GM10266 (cell line): ENCODE results near the gene ZNF497.
"Not testable (repeated sequence)": the region's sequence is repeated elsewhere in the genome, so short reads cannot be mapped to it uniquely, and the experiment has no call there.

ENCODE experiments used
- DNase-seq: peaks from one replicate; pipeline ENCODE4 v3.0.0; 2012; ENCODE audit errors: extremely low spot score
- TF ChIP-seq, protein P1 (sequence below): IDR thresholded peaks from 2 replicates; pipeline ENCODE4 v1.5.1; 2012; ENCODE audit warnings: mild to moderate bottlenecking, low read depth; ENCODE audit not compliant: control insufficient read depth, insufficient read depth; ENCODE audit errors: missing control alignments

ZNF497 gene

GRCh38 chr19:58352760-58353671, 9.5 kb downstream of the ZNF497 start, which contains the start of gene A1BG:
Gene A1BG, minus strand, starts transcription at chr19:58353492. Its CDS starts 55 bp downstream, at chr19:58353437.
- DNase-seq, result no peak
- TF ChIP-seq, protein P1, sequence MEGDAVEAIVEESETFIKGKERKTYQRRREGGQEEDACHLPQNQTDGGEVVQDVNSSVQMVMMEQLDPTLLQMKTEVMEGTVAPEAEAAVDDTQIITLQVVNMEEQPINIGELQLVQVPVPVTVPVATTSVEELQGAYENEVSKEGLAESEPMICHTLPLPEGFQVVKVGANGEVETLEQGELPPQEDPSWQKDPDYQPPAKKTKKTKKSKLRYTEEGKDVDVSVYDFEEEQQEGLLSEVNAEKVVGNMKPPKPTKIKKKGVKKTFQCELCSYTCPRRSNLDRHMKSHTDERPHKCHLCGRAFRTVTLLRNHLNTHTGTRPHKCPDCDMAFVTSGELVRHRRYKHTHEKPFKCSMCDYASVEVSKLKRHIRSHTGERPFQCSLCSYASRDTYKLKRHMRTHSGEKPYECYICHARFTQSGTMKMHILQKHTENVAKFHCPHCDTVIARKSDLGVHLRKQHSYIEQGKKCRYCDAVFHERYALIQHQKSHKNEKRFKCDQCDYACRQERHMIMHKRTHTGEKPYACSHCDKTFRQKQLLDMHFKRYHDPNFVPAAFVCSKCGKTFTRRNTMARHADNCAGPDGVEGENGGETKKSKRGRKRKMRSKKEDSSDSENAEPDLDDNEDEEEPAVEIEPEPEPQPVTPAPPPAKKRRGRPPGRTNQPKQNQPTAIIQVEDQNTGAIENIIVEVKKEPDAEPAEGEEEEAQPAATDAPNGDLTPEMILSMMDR, result no peak

GRCh38 chr19:58351990-58352755, 10.4 kb downstream of the ZNF497 start:
- TF ChIP-seq, protein P1, result no peak
- DNase-seq, result no peak

- TF ChIP-seq, protein P1, result no peak
- no peak for DNase-seq
Measured at GRCh38 chr19:58351558-58351878, 11.0 kb downstream of the ZNF497 start.

DNA sequence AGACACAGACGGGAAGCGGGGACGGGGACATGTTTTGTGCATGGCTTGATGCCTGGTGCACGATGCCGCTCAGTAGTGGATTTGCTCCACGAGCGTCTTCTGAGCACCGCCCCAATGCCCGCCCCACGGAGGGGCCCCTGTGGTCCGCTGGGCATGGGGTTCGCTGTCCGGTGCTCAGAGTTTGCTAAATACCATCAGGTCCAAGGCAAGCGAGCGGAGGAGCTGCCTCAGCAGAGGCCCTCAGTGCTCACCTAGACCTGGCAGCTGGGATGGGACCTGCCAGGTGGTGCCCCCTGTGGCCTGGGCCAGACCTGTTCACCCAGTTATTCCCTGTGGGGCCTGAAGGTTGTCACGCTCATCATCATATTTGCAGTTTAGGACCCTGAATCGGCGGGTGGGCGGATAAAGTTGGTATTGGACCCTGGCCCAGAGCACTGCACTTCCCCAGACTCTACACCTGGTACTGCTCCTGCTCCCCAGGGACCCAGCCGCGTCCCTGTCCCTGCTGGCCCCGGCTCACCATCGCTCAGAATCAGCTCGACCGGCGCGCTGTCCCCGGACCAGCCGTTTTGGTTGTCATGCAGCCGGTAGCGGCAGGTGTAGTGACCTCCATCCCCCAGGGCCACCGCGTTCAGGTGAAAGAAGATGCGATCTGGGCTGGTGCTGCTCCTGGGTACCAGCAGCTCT, 11.5 kb downstream of the ZNF497 start:
- TF ChIP-seq, protein P1, result no peak
- no peak for DNase-seq

DNA sequence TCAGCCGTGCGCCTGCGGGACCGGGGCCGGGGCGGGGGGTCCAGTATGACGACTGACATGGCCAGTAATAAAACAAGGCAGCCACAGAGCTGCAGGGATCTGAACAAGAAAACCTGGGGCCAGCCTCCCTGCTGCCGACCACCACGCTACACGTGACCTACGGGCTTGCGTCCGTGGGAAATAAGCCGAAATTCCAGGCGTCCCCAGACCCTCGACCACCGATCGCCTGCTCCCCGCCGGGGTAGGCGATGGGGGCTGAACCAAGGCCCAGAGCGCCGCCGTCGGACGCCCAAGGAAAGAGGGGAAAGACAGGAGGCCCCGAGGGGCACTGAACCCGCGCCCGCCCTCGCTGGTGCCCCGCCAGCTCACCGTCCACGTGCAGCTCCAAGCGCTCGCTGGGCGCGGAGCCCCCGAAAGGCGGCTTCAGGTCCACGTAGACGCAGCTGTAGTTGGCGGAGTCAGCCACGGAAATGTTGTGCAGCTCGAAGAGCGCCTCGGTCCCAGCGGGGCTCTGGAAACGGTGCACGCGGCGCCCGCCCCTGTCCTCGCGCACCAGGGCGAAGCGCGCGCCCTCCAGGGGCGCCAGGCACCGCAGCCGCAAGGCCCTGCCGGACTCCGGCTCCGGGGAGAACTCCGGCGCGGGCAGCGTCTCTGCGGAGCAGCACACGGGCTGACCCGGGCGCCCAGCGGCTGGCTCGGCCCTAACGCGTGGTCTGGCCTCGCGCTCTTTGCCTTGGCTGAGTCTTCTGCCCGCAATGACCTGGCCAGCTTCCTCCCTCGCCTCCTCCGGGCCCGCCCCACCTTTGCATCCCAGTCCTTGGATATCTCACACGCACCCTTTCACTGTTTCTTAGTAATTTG, 12.3 kb downstream of the ZNF497 start:
- TF ChIP-seq, protein P1, result no peak
- no peak for DNase-seq

DNA sequence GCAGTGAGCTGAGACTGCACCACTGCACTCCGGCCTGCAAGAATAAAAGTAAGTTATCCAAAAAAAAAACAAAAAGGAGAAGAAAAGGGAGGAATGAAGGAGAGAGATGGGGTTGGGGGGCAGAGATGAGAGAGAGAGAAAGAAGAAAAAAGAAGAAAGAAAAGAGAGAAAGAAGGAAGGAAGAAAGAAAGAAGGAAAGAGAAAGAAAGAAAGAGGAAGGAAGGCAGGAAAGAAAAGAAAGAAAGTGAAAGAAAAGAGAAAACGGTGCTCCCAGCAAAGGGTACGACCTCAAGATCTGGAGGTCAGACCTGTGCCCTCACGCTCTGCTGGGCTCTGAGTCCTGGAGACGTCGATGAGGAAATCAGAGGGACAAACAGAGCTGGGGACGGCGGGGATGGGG, 13.0 kb downstream of the ZNF497 start:
- TF ChIP-seq, protein P1, result no peak
- DNase-seq, result no peak

- DNase-seq, result not testable (repeated sequence)
Measured at GRCh38 chr19:58348080-58348479, 14.5 kb downstream of the ZNF497 start.
